Measurements from ENCODE around the gene PAX8.

DNA sequence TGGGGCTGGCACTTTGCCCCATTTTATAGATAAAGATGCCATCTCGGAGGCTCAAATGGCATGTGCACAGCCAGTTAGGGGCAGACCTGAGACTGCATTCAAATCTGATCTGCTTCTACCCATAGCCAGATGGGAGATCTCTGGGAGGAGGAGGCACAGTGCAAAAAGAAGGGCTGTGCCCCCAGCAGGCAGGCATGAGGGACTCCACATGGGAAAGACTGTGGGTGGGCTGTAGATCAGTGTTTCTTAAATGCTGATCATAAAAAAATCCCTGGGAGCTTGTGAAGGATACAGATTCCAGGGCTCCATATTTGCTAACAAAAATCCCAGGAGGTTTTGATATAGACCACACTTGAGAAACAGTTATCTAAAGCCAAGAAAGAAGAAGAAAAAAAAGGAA, 15.2 kb downstream of the PAX8 start:
- TF ChIP-seq RAD21 (CRISPR knock-in tag; IDR thresholded peaks at IDR 0.05) (no peak), CHD2 (IDR thresholded peaks at IDR 0.05; ENCODE audit: low read depth, low read length) (no peak)
